Nephron (organoid): ENCODE measurements around the gene RAB8A.

ENCODE experiments used
- H3K27ac Mint-ChIP-seq, 3 experiments: 2 replicates each; pipeline ENCODE4 v1.8.0; 2020; ENCODE audit warnings: mixed read lengths in 3 of 3, mild to moderate bottlenecking in 2 of 3, moderate library complexity in 1 of 3
- H3K27me3 Mint-ChIP-seq: 2 replicates; pipeline ENCODE4 v1.8.0; 2021; ENCODE audit warnings: low read depth, mild to moderate bottlenecking, moderate library complexity, mixed read lengths
- H3K36me3 Mint-ChIP-seq: 2 replicates; pipeline ENCODE4 v1.8.0; 2020; ENCODE audit warnings: low read depth, mixed read lengths
- H3K4me1 Mint-ChIP-seq: 2 replicates; pipeline ENCODE4 v1.8.0; 2020; ENCODE audit warnings: mixed read lengths
- H3K4me3 Mint-ChIP-seq, 3 experiments: 2 replicates each; pipeline ENCODE4 v1.8.0; 2020; ENCODE audit warnings: mild to moderate bottlenecking in 3 of 3, mixed read lengths in 3 of 3, moderate library complexity in 2 of 3
- H3K9me3 Mint-ChIP-seq: 2 replicates; pipeline ENCODE4 v1.8.0; 2020; ENCODE audit warnings: mixed read lengths
- TF ChIP-seq, protein P1 (sequence below), 3 experiments: fragments of 200-600 bp; sonication (generic); IDR thresholded peaks; one replicate each; pipeline ENCODE4 v1.5.0; 2021; ENCODE audit warnings: antibody characterized with exemption in 3 of 3; ENCODE audit not compliant: unreplicated experiment in 3 of 3

Gene RAB8A

GRCh38 chr19:16141043-16141442 lies 29.4 kb downstream of the RAB8A start:
- Mint-ChIP-seq H3K9me3 (no peaks in the 10 kb centered on the region), H3K4me3 (no peak overlapping the region), H3K27ac (no peak overlapping the region), H3K4me1 (no peaks in the 10 kb centered on the region), H3K36me3 (no peaks in the 10 kb centered on the region), H3K27me3 (peaks cover 6% of the 10 kb centered on the region)
- TF ChIP-seq, protein P1, sequence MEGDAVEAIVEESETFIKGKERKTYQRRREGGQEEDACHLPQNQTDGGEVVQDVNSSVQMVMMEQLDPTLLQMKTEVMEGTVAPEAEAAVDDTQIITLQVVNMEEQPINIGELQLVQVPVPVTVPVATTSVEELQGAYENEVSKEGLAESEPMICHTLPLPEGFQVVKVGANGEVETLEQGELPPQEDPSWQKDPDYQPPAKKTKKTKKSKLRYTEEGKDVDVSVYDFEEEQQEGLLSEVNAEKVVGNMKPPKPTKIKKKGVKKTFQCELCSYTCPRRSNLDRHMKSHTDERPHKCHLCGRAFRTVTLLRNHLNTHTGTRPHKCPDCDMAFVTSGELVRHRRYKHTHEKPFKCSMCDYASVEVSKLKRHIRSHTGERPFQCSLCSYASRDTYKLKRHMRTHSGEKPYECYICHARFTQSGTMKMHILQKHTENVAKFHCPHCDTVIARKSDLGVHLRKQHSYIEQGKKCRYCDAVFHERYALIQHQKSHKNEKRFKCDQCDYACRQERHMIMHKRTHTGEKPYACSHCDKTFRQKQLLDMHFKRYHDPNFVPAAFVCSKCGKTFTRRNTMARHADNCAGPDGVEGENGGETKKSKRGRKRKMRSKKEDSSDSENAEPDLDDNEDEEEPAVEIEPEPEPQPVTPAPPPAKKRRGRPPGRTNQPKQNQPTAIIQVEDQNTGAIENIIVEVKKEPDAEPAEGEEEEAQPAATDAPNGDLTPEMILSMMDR (IDR thresholded peaks at IDR 0.05; ENCODE audit: unreplicated experiment in 3 of 3), result no peak

DNA sequence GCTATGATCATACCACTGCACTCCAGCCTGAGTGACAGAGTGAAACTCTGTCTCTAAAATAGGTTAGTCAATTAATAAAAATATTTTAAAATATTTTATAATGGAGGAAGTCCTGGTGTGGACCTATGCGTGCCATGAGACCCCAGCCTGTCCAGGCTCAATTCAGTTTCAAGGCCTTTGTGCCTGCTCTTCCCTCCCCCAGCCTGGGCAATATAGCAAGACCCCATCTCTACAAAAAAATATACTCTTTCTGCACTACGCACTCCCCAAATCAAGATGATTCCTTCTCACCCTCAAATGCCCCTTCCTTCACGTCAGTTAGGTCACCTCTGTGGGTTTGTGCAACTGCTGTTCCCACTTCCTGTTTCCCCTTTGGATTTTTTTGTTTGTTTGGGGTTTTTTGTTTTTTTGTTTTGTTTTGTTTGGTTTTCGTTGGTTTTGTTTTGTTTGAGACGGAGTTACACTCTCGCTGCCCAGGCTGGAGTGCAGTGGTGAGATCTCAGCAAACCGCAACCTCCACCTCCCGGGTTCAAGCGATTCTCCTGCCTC lies 30.4 kb downstream of the RAB8A start:
- H3K4me1 Mint-ChIP-seq, result no peaks in the 10 kb centered on the region

DNA sequence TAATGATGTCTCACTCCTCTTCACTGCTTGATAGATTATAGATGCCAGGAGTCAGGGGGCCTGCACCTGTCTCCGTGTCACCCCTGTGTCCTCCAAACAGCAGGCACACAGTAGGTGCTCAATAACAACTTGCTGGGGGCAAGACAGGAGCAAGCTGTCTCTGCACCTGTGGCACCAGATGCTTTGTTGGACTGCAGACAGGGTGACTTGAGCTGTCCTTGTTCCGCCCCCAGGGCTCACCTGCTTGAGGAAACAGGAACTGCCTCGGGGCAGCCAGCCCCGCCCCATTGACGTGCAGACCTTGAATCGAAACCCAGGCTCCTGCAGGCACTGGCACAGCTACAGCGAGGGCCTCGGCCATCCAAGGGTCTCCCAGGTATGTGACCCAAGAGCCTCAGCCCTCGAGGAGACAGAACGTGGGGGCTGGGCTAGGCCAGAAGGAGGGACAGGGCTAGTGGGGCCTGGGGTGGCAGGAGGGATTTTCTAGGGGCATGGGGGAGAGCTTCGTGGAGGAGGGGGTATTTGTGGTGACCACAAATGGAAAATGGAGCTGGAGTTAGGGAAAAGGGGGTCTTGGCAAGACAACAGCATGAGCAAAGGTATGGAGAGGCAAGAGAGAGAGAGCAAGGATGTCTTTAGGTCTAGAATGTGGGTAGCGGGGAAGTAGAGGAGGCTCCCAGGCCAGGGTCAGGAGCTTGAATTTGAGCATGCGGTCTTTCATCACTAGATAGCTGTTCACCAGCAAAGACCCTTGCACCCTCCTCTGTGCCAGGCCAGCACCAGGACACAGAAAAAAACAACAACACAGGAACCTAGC lies 31.9 kb downstream of the RAB8A start, which contains the start of gene HSH2D:
Gene HSH2D, plus strand, starts transcription at position 287 of the 817 bp plus-strand sequence. CDS start 5,066 bp downstream, outside the sequence.
- Mint-ChIP-seq H3K27ac (no peak within 1 kb of the TSS), H3K4me1 (no peaks in the 10 kb centered on the region), H3K4me3 (no peak within 1 kb of the TSS), H3K9me3 (no peaks in the 10 kb centered on the region), H3K27me3 (peaks cover 6% of the 10 kb centered on the region), H3K36me3 (no peaks in the 10 kb centered on the region)
- TF ChIP-seq, protein P1 (IDR thresholded peaks at IDR 0.05; ENCODE audit: unreplicated experiment in 3 of 3), result no peak

More for the DNA sequence above, 30.4 kb downstream of the RAB8A start:
- no peaks in the 10 kb centered on the region for H3K9me3 Mint-ChIP-seq
- peaks cover 6% of the 10 kb centered on the region for H3K27me3 Mint-ChIP-seq
- no peak overlapping the region for H3K4me3 Mint-ChIP-seq
- no peak overlapping the region for H3K27ac Mint-ChIP-seq
- TF ChIP-seq, protein P1 (IDR thresholded peaks at IDR 0.05; ENCODE audit: unreplicated experiment in 3 of 3), result no peak
- no peaks in the 10 kb centered on the region for H3K36me3 Mint-ChIP-seq

DNA sequence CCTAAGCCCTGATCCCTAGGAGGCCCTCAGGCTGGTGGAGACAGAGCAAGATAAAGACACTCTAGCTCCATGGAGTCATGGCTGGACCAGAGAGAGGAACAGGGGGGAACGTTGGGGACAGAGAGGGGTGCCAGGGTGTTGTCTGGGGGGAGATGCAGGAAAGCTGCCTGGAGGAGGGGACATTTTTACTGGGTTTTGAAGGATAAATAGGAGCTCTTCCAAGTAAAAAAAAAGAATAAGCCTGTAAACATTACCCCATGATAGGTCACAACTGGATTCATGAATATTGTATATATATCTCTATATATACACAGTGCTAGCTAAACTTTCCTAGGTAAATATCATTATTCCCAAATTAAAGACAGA lies 32.5 kb downstream of the RAB8A start:
- Mint-ChIP-seq H3K4me3 (no peak overlapping the region), H3K9me3 (no peaks in the 10 kb centered on the region), H3K27ac (no peak overlapping the region), H3K4me1 (no peaks in the 10 kb centered on the region), H3K27me3 (peaks cover 6% of the 10 kb centered on the region), H3K36me3 (no peaks in the 10 kb centered on the region)
- TF ChIP-seq, protein P1 (IDR thresholded peaks at IDR 0.05; ENCODE audit: unreplicated experiment in 3 of 3), result no peak

DNA sequence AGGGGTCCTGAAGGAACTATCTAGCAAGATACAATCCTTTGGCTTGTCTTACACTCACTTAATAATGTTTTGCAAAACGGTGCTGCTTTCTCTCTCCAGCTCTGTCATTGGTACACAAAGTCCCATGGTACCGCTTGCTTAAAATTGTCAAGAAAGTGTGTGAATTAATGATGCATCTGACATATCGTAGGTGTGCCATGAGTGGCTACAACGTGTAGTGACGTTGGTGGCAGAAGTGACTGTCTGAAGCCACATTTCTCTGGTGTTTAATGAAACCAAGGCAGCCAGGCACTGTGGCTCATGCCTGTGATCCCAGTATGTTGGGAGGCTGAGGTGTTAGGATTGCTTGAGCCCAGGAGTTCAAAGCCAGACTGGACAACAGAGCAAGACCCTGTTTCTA lies 34.4 kb downstream of the RAB8A start:
- Mint-ChIP-seq H3K9me3 (no peaks in the 10 kb centered on the region), H3K4me3 (no peak overlapping the region), H3K27me3 (peaks cover 6% of the 10 kb centered on the region), H3K4me1 (no peaks in the 10 kb centered on the region), H3K27ac (no peak overlapping the region), H3K36me3 (no peaks in the 10 kb centered on the region)
- TF ChIP-seq, protein P1 (IDR thresholded peaks at IDR 0.05; ENCODE audit: unreplicated experiment in 3 of 3), result no peak
